ENCODE results near the gene CYP26B1.

GRCh38 chr2:72140621-72140960, 7.1 kb downstream of the CYP26B1 start:
- TF ChIP-seq, protein P1, sequence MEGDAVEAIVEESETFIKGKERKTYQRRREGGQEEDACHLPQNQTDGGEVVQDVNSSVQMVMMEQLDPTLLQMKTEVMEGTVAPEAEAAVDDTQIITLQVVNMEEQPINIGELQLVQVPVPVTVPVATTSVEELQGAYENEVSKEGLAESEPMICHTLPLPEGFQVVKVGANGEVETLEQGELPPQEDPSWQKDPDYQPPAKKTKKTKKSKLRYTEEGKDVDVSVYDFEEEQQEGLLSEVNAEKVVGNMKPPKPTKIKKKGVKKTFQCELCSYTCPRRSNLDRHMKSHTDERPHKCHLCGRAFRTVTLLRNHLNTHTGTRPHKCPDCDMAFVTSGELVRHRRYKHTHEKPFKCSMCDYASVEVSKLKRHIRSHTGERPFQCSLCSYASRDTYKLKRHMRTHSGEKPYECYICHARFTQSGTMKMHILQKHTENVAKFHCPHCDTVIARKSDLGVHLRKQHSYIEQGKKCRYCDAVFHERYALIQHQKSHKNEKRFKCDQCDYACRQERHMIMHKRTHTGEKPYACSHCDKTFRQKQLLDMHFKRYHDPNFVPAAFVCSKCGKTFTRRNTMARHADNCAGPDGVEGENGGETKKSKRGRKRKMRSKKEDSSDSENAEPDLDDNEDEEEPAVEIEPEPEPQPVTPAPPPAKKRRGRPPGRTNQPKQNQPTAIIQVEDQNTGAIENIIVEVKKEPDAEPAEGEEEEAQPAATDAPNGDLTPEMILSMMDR (conservative IDR thresholded peaks at IDR 0.05; ENCODE audit: low read depth, low read length) = no peak
- TF ChIP-seq EZH2 (IDR thresholded peaks at IDR 0.05; ENCODE audit: borderline replicate concordance, low read depth, low read length, poor library complexity, severe bottlenecking) = no peak
